Neural progenitor cell (in vitro differentiated cells): ENCODE measurements around the gene LOXHD1. TPM values are rescaled to one million over a fixed set of nuclear protein-coding genes. Genes with fewer than 3 reads are reported as not detected.

Experiments
- DNase-seq: peaks from one replicate; pipeline ENCODE4 v3.0.0-alpha.2; 2016; ENCODE audit warnings: low spot score
- H2AFZ ChIP-seq: fragments of 200-600 bp; sonication (generic); replicated peaks from 2 replicates; pipeline ENCODE4 v1.6.1; 2016; ENCODE audit warnings: antibody characterized with exemption
- H3F3A ChIP-seq: fragments of 200-600 bp; sonication (generic); 2 replicates; pipeline ENCODE4 v1.6.1; 2016; ENCODE audit warnings: antibody characterized with exemption, low read depth
- H3K27ac ChIP-seq: fragments of 200-600 bp; sonication (generic); 2 replicates; pipeline ENCODE4 v1.5.1; 2016; ENCODE audit warnings: mild to moderate bottlenecking
- H3K27me3 ChIP-seq: fragments of 200-600 bp; sonication (generic); 2 replicates; pipeline ENCODE4 v1.6.1; 2016; ENCODE audit warnings: mild to moderate bottlenecking, moderate library complexity
- H3K36me3 ChIP-seq: fragments of 200-600 bp; sonication (generic); 2 replicates; pipeline ENCODE4 v1.5.1; 2016
- H3K4me1 ChIP-seq: fragments of 200-600 bp; sonication (generic); 2 replicates; pipeline ENCODE4 v1.6.1; 2016; ENCODE audit warnings: mixed run types
- H3K4me2 ChIP-seq: fragments of 200-600 bp; sonication (generic); 2 replicates; pipeline ENCODE4 v1.6.1; 2016
- H3K4me3 ChIP-seq: fragments of 200-600 bp; sonication (generic); 2 replicates; pipeline ENCODE4 v1.5.1; 2016
- H3K79me2 ChIP-seq: fragments of 200-600 bp; sonication (generic); 2 replicates; pipeline ENCODE4 v1.6.1; 2016; ENCODE audit warnings: low read depth
- H3K9ac ChIP-seq: fragments of 200-600 bp; sonication (generic); 2 replicates; pipeline ENCODE4 v1.6.1; 2016
- H3K9me3 ChIP-seq: fragments of 200-600 bp; sonication (generic); 2 replicates; pipeline ENCODE4 v1.5.1; 2016; ENCODE audit warnings: low read depth
- H4K20me1 ChIP-seq: fragments of 200-600 bp; sonication (generic); 2 replicates; pipeline ENCODE4 v1.6.1; 2016; ENCODE audit warnings: low read depth
- H3K27ac Mint-ChIP-seq: 3 replicates; pipeline ENCODE4 v1.8.0; 2021; ENCODE audit warnings: mixed read lengths
- H3K27me3 Mint-ChIP-seq: 2 replicates; pipeline ENCODE4 v1.8.0; 2022; ENCODE audit warnings: low read depth, mild to moderate bottlenecking, inconsistent platforms, moderate library complexity, mixed read lengths; ENCODE audit not compliant: insufficient read depth
- H3K36me3 Mint-ChIP-seq: 3 replicates; pipeline ENCODE4 v1.8.0; 2021; ENCODE audit warnings: mixed read lengths
- H3K4me1 Mint-ChIP-seq: 3 replicates; pipeline ENCODE4 v1.8.0; 2021; ENCODE audit warnings: mixed read lengths
- H3K4me3 Mint-ChIP-seq: 3 replicates; pipeline ENCODE4 v1.8.0; 2021; ENCODE audit warnings: mild to moderate bottlenecking, moderate library complexity, mixed read lengths
- H3K9me3 Mint-ChIP-seq: 3 replicates; pipeline ENCODE4 v1.8.0; 2020; ENCODE audit warnings: mixed read lengths
- EZH2 ChIP-seq: fragments of 200-600 bp; sonication (generic); IDR thresholded peaks from 2 replicates; pipeline ENCODE4 v1.6.1; 2017; ENCODE audit warnings: antibody characterized with exemption, mild to moderate bottlenecking, moderate library complexity
- EZH2phosphoT487 ChIP-seq: fragments of 200-600 bp; sonication (generic); IDR thresholded peaks from 2 replicates; pipeline ENCODE4 v1.6.1; 2017; ENCODE audit warnings: antibody characterized with exemption
- total RNA-seq: library from RNA; depleted of rRNA; stranded (reverse); fragments of >200 nt; gene quantifications from 2 replicates; pipeline ENCODE4 v1.2.3, GENCODE V29; 2015; ENCODE audit warnings: low replicate concordance
- TF ChIP-seq, protein P1 (sequence below): fragments of 200-600 bp; sonication (generic); IDR thresholded peaks from 2 replicates; pipeline ENCODE4 v1.5.1; 2017; ENCODE audit warnings: antibody characterized with exemption, mild to moderate bottlenecking

LOXHD1 gene
- total RNA-seq, 1 donor from 2014 or later: not detected

DNA sequence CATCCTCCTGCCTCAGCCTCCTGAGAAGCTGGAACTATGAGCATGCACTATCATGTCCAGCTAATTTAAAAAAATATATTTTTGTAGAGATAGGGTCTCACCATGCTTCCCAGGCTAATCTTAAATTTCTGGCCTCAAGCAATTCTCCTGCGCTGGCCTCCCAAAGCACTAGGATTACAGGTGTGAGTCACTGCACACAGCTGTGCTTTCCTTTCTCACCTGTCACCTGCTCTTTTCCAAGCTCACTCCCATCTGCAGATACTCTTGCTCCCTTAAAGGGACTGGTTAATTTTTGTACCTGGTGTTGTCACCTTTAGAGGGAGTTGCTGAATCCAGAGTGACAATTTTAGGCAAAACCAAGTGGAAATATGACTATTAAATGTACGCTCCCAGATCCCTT, 178.2 kb downstream of the LOXHD1 start:
- TF ChIP-seq EZH2: no peak
- TF ChIP-seq EZH2phosphoT487: no peak
- TF ChIP-seq, protein P1, sequence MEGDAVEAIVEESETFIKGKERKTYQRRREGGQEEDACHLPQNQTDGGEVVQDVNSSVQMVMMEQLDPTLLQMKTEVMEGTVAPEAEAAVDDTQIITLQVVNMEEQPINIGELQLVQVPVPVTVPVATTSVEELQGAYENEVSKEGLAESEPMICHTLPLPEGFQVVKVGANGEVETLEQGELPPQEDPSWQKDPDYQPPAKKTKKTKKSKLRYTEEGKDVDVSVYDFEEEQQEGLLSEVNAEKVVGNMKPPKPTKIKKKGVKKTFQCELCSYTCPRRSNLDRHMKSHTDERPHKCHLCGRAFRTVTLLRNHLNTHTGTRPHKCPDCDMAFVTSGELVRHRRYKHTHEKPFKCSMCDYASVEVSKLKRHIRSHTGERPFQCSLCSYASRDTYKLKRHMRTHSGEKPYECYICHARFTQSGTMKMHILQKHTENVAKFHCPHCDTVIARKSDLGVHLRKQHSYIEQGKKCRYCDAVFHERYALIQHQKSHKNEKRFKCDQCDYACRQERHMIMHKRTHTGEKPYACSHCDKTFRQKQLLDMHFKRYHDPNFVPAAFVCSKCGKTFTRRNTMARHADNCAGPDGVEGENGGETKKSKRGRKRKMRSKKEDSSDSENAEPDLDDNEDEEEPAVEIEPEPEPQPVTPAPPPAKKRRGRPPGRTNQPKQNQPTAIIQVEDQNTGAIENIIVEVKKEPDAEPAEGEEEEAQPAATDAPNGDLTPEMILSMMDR: no peak
- Mint-ChIP-seq H3K27ac (no peak overlapping the region), H3K4me1 (peaks cover 36% of the 10 kb centered on the region), H3K4me3 (no peak overlapping the region), H3K9me3 (peaks cover 2% of the 10 kb centered on the region), H3K27me3 (peaks cover 3% of the 10 kb centered on the region), H3K36me3 (no peaks in the 10 kb centered on the region)
- Histone ChIP-seq H3K4me2 (no peak overlapping the region), H3K27me3 (no peaks in the 10 kb centered on the region), H3K9me3 (no peaks in the 10 kb centered on the region), H2AFZ (no peak overlapping the region), H3K4me1 (peaks cover 7% of the 10 kb centered on the region), H3K9ac (no peak overlapping the region), H3K79me2 (no peaks in the 10 kb centered on the region), H4K20me1 (no peaks in the 10 kb centered on the region), H3K36me3 (no peaks in the 10 kb centered on the region), H3F3A (peaks cover 16% of the 10 kb centered on the region), H3K27ac (no peak overlapping the region), H3K4me3 (no peak overlapping the region)
- DNase-seq: no peak

GRCh38 chr18:46477425-46478011, 179.5 kb downstream of the LOXHD1 start:
- no peaks in the 10 kb centered on the region for H3K9me3 ChIP-seq
- Mint-ChIP-seq H3K9me3 (peaks cover 2% of the 10 kb centered on the region), H3K27me3 (peaks cover 3% of the 10 kb centered on the region), H3K4me1 (peaks cover 31% of the 10 kb centered on the region), H3K27ac (no peak overlapping the region), H3K36me3 (no peaks in the 10 kb centered on the region), H3K4me3 (no peak overlapping the region)
- no peak overlapping the region for H3K27ac ChIP-seq
- no peaks in the 10 kb centered on the region for H3K36me3 ChIP-seq
- H2AFZ ChIP-seq: no peak overlapping the region
- H3K4me1 ChIP-seq: peaks cover 7% of the 10 kb centered on the region
- H3K27me3 ChIP-seq: no peaks in the 10 kb centered on the region
- H3K4me3 ChIP-seq: no peak overlapping the region
- peaks cover 16% of the 10 kb centered on the region for H3F3A ChIP-seq
- no peaks in the 10 kb centered on the region for H4K20me1 ChIP-seq
- no peak for DNase-seq
- no peak overlapping the region for H3K9ac ChIP-seq
- no peak overlapping the region for H3K4me2 ChIP-seq
- TF ChIP-seq, protein P1: no peak
- TF ChIP-seq EZH2phosphoT487 (no peak), EZH2 (no peak)
- H3K79me2 ChIP-seq: no peaks in the 10 kb centered on the region

DNA sequence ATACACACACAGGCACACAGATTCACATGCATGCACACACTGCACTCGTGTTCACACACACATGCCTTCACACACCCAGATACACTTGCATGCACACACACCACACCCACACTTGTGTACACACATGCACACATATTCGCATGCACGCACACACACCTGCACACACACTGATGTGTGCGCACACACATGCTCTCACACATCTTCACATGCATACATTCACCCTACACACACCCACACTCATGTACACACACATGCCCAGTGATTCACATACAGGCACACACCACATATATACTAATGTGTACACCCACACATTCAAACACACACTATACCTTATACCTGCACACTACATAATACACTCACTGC, 181.6 kb downstream of the LOXHD1 start:
- Mint-ChIP-seq H3K36me3 (no peaks in the 10 kb centered on the region), H3K4me3 (no peak overlapping the region), H3K4me1 (peaks cover 18% of the 10 kb centered on the region), H3K9me3 (no peaks in the 10 kb centered on the region), H3K27me3 (no peaks in the 10 kb centered on the region), H3K27ac (peak overlapping the region; percentile 22)
- H4K20me1 ChIP-seq: no peaks in the 10 kb centered on the region
- no peaks in the 10 kb centered on the region for H3K9me3 ChIP-seq
- no peaks in the 10 kb centered on the region for H3K27me3 ChIP-seq
- no peak overlapping the region for H2AFZ ChIP-seq
- H3K79me2 ChIP-seq: no peaks in the 10 kb centered on the region
- TF ChIP-seq EZH2 (no peak), EZH2phosphoT487 (no peak)
- TF ChIP-seq, protein P1: no peak
- H3K4me3 ChIP-seq: no peak overlapping the region
- no peak overlapping the region for H3K27ac ChIP-seq
- no peak overlapping the region for H3K9ac ChIP-seq
- no peaks in the 10 kb centered on the region for H3K4me1 ChIP-seq
- no peaks in the 10 kb centered on the region for H3F3A ChIP-seq
- no peak overlapping the region for H3K4me2 ChIP-seq
- no peak for DNase-seq
- no peaks in the 10 kb centered on the region for H3K36me3 ChIP-seq
